HG02852 (cell line): ENCODE results near the gene MYL3.
"Not testable (repeated sequence)": the region's sequence is repeated elsewhere in the genome, so short reads cannot be mapped to it uniquely, and the experiment has no call there.

Source experiments
- ATAC-seq: cut with Tn5 transposase; IDR thresholded peaks from one replicate; pipeline ENCODE4 v1.9.1; 2021; ENCODE audit warnings: mild to moderate bottlenecking, moderate library complexity; ENCODE audit not compliant: unreplicated experiment

MYL3 gene

DNA sequence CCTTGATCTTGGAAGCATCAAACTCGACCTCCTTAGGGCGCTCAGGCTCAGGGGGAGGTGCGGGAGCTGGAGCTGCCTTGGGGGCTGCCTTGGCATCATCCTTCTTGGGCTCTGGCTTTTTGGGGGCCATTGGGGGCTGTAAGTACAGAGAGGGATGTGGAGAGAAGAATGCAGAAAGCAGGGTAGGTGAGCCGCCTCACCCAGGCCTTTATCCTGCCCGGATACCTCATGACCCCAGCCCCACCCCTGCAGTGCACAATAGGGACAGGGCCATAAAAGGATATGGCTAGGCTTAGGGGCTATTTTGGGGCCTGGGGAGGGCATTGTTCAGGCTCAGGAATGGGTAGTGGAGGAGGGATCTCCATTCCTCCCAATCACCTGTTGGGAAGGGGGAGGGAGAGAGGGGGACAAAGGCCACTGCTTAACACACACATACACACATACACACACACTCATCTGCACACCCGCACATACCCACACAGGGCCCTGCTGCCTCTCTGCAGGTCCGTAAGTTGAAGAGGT is at the start of gene MYL3:
TSS of gene MYL3 (minus strand) at position 184 of the 522 bp plus-strand sequence. CDS start at position 130, 54 bp downstream.
- no peak for ATAC-seq

DNA sequence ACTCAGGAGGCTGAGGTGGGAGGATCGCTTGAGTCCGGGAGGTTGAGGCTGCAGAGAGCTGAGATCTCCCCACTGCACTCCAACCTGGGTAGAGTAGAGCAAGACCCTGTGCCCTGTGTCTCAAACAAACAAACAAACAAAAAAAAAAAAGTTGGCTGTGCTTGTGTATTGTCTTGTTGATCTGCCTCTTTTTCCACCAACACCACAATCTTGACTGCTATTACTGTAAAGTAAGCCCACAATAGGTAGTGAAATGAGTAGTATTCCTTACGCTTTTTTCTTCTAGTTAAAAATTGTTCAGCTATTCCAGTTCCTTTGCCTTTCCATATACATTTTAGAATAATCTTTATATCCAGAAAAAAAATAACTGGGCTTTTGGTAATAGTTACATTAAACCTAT is 49.7 kb upstream of the MYL3 start:
- no peak for ATAC-seq

DNA sequence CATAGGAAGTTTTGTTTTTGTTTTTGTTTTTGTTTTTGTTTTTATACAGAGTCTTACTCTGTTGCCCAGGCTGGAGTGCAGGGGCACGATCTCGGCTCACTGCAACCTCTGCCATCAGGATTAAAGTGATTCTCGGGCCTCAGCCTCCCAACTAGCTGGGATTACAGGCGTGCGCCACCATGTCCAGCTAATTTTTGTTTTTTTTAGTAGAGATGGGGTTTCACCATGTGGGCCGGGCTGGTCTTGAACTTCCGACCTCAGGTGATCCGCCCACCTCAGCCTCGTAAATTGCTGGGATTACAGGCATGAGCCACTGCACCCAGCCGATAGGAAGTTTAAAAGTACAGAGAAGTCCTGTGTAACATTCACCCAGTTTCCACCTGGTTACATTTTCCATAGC is 47.7 kb upstream of the MYL3 start:
- ATAC-seq = not testable (repeated sequence)

DNA sequence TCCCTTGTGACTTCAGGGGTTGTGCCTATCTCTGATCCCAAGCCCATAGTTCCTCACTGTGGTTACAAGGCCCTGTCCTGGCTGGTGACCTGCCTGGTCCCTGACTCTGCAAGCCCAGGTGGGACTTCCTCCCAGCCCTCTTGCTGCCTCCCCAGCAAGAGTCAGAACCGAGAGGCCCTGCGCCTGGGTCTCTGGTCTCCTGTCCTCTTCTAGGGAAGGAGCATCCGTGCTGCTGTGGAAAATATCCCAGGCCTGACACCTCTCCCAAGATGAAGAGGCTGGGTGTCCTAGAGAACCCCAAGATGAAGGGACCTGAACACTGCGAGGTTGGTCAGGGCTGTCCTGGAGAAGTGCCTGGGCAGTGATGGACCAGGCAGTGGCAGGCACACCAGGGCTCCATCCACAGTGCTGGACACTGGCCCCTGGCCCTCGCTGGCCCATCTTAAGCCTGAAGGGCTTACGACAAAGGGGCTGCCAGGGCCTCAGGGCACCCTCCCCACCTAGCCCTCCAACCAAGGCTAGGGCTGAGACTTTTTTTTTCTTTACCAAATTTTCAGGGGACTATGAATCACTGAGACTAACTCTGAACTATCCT is 47.0 kb upstream of the MYL3 start:
- no peak for ATAC-seq

- ATAC-seq = no peak
Observed at GRCh38 chr3:46909535-46910161, 46.4 kb upstream of the MYL3 start.

GRCh38 chr3:46908986-46909534 is 45.8 kb upstream of the MYL3 start:
- no peak for ATAC-seq

DNA sequence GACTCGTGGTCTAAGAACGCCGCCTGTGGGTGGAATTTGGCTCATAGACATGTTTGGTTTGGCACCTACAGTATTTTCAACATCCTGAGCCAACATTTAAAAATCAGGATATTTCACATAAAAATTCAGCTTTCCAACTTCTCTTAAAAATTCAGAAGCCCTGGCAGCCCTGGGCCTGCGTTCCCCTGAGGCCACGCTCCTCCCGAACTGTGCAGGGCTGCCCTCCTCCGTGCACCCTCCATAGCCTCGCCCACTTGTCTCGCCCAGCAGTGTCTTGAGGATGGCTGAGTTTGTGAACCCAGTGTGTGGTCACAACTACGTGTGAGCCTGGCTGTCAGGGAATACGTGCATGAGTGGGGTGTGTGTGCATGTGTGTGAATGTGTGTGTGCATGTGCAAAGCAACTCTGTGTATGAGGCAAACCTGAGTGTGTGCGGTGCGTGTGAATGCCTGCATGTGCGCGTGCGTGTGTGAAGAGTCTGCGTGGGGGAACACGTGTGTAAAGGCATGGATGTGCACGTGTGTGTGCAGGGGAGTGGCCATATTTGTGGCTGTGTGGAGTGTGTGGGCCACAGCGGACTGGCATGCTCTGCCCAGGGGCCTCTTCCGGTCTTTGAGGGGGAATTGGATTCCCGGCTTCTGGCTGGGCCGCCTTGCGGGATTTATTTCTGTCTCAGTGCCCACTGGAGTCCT is 45.2 kb upstream of the MYL3 start:
- ATAC-seq = no peak

DNA sequence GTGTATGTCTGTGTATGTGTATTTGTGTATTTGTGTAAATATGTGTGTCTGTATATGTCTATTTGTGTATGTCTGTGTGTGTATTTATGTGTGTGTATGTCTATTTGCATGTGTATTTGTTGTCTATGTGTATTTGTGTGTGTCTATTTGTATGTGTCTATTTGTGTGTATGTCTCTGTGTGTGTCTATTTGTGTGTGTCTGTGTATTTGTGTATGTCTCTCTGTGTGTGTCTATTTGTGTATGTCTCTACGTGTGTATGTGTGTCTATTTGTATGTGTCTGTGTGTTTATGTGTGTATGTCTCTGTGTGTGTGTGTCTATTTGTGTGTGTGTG is 44.7 kb upstream of the MYL3 start:
- ATAC-seq = no peak

GRCh38 chr3:46907271-46907670 is 44.0 kb upstream of the MYL3 start:
- no peak for ATAC-seq

DNA sequence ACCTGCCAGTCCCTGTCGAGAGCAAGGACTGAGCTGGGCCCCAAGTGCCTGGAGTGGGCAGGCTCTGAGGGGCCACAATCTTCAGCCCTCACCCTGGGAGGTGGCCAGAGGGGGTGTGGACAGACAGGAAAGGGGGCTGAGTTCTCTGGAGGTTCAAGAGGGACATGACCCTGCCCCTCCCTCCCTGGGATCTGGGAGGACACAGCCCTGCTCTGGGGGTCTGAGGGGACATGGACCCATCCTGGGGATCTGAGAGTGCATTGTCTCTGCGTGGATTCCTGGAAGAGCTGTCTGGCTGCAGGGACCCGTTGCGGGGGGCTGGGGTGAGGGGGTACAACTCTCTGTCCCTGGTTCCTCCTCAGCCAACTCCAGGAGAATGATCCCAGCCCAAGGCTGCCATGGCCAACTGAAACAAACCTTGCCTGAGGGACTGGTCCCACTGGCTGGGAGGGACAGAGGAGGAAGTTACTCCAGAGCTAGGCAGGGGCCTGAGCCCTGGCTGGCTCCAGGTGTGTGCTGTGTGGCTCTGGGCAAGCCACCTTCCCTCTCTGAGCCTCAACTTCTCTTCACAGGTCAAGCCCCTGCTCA is 43.3 kb upstream of the MYL3 start:
- ATAC-seq = no peak

DNA sequence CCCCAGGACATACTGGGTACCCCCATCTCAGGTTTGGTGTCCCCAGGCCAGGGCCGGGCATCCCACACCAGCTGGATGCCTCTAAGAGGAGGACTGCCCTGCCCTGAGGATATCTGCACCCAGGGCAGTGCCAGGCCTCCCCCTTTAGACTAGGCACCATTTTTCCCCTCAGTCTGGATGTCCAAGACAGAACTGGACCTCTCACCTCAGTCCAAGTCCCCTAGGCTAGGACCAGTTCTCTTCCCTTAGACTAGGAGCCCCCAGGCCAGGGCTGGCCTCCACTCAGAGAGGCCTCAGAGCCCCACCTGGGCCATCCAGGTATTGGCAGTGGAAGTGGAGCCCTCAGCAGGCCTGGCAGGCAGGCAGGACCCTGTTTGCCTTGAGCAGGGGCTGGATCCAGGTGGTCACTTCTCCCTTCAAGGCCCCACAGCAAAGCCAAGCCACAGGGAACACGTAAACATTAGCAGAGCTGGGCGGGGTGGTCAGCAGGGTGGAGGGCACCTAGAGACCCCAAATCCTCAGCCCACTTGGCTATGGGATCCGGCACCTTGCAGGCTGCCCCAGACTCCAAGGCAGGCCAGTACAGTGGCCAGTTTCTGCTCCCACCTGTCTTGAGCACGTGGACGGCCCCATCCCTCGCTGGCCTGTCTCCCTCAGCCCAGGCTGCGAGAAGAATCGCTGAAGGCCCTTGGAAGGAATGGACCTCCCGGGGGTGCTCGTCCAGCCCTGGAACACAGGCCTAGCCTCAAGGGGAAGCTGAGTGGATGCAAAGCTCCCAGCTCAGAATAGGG is 42.6 kb upstream of the MYL3 start:
- ATAC-seq = no peak

DNA sequence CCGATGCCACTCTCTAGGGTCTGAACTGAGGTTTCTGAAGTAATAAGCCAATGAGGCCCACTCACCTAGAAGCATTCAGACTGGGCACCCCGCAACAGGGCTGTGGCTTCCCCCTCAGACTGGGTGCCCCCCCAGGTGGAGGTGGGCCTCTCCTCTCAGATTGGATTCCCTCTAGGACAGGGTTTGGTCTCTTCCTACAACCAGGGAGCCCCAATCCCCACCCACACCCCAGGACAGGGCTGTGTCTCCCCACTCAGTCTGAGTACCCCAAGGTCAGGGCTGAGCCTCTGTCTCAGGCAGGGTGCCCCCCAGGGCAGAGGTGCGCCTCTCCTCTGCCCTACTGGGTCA is 41.9 kb upstream of the MYL3 start:
- no peak for ATAC-seq

- no peak for ATAC-seq
Observed at GRCh38 chr3:46904303-46905212, 41.3 kb upstream of the MYL3 start.

- no peak for ATAC-seq
Observed at GRCh38 chr3:46903341-46904302, 40.4 kb upstream of the MYL3 start.

DNA sequence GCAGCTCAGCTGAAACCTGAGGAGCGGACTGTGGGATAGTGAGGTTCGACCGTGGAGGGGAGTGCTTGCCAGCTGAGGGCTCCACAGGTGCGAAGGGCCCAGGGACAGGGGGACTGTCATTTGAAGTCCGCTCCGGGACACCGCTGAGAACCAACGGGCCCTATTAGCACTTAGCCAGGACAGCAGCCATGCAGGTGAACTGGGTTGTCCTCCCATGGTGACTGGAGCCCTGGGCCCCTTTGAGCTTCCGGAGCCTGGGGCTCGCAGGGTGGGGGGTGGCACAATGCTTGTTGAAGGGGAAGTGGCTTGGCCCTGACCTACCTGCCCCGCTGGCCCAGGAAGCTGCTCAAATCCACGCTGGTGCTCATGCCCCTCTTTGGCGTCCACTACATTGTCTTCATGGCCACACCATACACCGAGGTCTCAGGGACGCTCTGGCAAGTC is 39.0 kb upstream of the MYL3 start:
- no peak for ATAC-seq

DNA sequence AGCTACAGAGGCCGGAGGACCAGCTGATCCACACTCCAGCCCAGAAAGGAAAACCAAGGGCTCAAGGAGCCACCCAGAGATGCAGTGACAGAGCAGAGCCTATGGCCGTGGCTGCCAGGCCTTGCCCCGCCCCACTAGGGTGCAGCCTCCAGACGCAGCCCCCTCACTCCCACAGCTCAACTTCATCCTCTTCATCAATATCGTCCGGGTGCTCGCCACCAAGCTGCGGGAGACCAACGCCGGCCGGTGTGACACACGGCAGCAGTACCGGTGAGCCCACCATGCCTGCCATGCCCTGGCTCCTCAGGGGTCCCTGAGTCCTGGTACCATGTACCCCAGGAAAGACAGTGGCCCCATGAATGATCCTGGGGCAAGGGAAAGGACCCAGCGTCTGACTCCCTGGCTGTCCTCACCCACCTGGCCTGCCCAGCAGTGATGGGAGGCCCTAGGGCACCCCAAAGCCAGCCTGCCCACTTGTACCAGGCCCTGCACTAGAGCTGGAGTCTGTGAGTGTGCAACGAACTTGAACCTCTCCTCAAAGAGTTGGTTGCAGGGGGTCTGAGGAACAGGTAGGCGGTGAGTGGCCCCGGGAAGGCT is 38.4 kb upstream of the MYL3 start:
- ATAC-seq = no peak

GRCh38 chr3:46901061-46901460 is 37.8 kb upstream of the MYL3 start:
- ATAC-seq = no peak

DNA sequence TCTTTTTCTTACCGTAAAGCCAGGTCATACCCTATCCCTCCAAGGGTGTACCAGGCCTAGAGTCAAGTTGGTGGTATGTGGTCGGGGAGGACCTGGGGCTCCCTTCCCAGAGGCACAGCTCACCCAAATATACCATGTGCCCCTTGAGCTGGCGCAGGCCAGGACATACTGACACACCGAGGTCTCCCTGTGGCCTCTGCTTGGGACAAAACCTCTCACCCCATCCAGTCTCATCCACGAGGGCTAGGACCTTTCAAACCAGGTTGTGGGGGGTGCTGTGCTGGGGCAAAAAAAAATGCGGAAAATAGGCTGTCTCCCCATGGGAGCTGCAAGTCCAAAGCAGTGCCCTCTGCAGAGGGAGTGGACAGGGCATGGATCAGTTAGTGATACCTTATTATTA is 37.1 kb upstream of the MYL3 start:
- ATAC-seq = no peak

- ATAC-seq = no peak
Observed at GRCh38 chr3:46900007-46900292, 36.7 kb upstream of the MYL3 start.
